ENCODE measurements around the gene DENR. TPM values are rescaled to one million over a fixed set of nuclear protein-coding genes. Genes with fewer than 3 reads are reported as not detected.
A peak's percentile ranks its signal among the peaks of the same experiment; 100 is the strongest.
"Not testable (repeated sequence)": the region's sequence is repeated elsewhere in the genome, so short reads cannot be mapped to it uniquely, and the experiment has no call there.

The DENR gene, protein sequence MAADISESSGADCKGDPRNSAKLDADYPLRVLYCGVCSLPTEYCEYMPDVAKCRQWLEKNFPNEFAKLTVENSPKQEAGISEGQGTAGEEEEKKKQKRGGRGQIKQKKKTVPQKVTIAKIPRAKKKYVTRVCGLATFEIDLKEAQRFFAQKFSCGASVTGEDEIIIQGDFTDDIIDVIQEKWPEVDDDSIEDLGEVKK
- total RNA-seq: 44.1 TPM

- DNase-seq (ENCODE audit: low spot score): peak; percentile 99
These were observed at the start of gene DENR for GRCh38 chr12:122752464-122753318. DENR (plus strand) TSS chr12:122752824; CDS start chr12:122753702, 878 bp downstream.

DNA sequence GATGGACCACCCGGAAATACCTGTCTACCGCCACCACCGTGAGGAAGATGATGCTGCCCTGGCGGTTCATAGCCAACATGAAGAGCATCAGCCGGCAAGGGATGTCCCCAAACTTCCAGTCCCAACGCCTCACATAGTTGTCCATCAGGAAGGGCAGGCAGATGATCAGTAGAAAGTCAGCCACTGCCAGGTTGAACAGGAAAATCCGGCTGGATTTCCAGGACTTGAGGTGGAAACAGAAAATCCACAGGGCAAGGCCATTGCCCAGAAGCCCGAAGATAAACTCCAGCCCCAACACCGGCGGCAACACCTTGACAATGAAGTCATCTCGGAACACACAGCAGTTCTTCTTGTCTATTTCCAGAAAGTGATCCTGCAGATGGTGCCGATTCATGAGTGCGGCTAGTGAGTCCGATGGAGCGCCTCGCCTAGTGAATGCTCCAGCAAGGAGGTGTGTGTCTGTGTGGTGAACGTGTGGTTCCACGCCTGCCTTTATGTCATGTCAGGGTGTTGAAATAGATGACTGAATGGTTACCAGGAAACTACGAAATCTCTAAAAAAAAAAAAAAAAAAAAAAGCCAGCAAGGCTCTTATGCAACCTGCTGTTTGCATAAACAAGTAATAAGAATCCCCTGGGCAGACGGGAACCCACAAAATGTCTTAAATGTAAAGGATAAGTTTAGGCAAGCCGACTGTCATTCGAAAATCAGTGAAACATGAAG, 49.6 kb upstream of the DENR start, which contains the start of gene HCAR2:
HCAR2 (minus strand) TSS at position 468 of the 722 bp plus-strand sequence; CDS start at position 394, 74 bp downstream.
- DNase-seq (ENCODE audit: low spot score): peak; percentile 55

DNA sequence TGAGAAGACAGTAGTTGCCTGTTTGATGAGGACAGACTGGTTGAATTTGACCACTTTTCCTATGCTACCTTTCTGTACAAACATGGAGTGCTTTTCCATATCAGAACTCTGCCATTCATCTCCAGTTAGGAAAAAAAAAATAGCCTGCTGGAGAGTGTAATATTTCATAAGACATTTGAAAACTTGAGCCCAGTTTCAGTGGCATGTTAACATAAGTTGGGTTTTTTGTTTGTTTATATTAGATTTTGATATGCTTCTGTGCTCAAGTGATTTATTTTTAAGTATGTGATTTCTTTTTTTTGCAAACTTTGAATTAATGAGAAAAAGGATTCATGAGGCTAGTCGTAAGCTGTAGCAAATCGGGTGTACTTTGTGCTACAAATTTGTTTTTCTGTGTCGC, 48.8 kb upstream of the DENR start:
- DNase-seq (ENCODE audit: low spot score): not testable (repeated sequence)

DNA sequence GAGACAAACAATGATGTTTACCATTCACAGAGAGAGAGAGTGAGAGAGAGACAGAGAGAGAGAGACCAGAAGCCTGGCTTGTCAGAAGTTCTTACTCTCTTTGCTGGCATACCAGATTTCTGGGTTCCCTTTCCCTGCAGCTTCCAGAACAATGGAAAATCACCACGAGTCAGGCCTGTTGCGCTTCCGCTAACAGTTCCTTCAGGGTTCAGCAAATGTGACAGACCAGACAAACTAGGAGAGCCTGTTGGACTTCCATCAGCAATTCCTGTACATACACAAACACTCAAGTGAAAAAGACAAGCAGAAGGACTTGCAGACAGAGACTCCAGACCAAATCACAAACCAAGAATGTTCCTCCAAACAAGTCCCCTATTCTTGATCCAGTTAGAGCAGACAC, 43.3 kb upstream of the DENR start:
- not testable (repeated sequence) for DNase-seq (ENCODE audit: low spot score)

- DNase-seq (ENCODE audit: low spot score): not testable (repeated sequence)
These were observed 42.3 kb upstream of the DENR start for GRCh38 chr12:122710341-122710740.

DNA sequence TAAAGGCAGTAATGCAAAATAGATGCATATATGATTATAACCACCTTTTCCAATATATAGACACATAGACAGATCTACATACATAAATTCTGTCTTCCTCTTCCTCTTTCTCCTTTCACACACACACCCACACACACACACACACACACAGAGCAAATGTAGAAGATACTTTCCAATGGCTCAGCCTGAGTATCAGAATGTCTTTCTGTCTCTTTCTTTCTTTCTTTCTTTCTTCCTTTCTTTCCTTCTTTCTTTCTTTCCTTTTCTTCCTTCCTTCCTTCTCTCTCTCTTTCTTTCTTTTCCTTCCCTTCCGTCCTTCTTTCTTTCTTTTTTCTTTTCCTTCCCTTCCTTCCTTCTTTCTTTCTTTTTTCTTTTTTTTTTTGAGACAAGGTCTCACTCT, 41.4 kb upstream of the DENR start:
- not testable (repeated sequence) for DNase-seq (ENCODE audit: low spot score)

DNA sequence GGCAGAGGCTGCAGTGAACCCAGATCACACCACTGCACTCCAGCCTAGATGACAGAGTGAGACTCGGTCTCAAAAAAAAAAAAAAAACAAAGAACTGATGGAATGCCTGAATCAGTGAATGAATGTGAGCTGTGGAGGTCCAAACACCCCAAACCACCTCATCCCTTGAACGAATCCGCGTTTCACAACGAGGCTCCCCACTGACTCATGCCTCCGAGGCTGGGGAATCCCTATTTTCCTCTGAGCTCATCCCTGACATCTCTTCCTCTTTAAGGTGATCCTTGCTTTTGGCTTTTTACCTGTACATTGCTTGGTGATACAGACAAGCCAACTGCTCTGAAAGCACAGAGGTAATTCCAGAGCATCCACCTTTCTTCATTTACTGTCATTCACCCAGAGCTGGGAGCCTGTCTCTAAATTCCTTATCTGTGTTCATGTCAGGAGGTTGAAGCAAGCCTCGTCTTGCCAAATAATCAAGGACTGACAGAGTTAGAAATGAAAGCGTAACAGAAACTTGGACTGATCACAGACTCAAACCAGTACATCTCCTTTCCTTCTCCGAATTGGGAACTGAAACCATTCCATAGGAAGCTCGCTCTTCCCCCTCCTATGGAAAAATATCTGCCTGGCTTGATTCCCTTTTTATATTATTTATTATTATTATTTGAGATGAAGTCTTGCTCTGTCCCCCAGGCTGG, 39.0 kb upstream of the DENR start:
- DNase-seq (ENCODE audit: low spot score): not testable (repeated sequence)

DNA sequence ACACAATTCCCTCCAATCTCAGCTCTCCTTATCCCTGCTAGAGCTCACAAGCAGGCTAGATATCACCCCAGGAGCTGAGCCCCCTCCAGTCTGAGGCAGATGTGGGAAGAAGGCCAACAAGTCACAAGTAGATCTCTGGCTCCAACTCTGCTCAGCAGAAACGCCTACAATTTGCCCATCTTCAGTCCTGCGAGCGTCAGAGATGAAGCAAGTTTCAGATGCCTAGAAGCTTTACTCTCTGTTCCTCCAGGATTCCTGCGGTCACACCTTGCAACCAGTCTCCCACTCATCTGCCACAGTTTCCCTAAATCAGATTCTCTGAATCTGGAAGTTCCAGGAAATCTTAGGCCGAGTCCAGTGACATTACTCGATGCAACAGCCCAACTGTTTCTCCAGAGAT, 37.4 kb upstream of the DENR start:
- not testable (repeated sequence) for DNase-seq (ENCODE audit: low spot score)

DNA sequence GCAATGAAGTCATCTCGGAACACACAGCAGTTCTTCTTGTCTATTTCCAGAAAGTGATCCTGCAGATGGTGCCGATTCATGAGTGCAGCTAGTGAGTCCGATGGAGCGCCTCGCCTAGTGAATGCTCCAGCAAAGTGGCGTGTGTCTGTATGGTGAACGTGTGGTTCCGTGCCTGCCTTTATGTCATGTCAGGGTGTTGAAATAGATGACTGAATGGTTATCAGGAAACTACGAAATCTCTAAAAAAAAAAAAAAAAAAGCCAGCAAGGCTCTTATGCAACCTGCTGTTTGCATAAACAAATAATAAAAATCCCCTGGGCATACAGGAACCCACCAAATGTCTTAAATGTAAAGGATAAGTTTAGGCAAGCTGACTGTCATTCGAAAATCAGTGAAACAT, 36.0 kb upstream of the DENR start, which contains the start of gene HCAR3:
HCAR3 (minus strand) TSS at position 154 of the 400 bp plus-strand sequence; CDS start at position 80, 74 bp downstream.
- DNase-seq (ENCODE audit: low spot score): not testable (repeated sequence)

GRCh38 chr12:122721057-122721545, 31.5 kb upstream of the DENR start:
- peak; percentile 61 for DNase-seq (ENCODE audit: low spot score)

GRCh38 chr12:122722387-122722786, 30.2 kb upstream of the DENR start:
- no peak for DNase-seq (ENCODE audit: low spot score)

- DNase-seq (ENCODE audit: low spot score): no peak
These were observed 27.9 kb upstream of the DENR start for GRCh38 chr12:122724641-122725243.

DNA sequence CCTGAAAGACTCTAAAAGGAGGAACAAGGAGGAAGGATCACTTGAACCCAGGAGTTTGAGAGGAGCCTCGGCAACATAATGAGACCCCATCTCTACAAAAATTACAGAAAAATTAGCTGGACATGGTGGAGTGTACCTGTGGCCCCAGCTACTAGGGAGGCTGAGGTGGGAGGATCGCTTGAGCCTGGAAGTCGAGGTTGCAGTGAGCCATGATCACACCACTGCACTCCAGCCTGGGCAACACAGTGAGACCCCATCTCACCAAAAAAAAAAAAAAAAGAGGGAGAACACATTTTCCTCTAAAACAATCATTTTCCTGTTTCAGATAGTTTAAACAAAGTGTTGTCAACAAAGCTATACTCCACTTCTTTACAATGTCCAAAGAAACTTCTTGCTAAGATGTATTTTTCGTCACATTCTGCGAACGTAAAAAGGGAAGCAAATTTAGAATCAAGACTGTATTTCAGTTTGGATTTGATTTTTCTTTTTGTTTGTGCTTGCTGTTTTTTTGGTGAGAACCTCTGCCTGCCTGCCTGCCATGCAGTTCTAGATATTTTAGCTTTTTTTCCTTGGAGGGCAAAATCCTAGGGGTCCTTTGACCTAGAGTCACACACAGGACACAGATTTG, 27.1 kb upstream of the DENR start:
- DNase-seq (ENCODE audit: low spot score): no peak

DNA sequence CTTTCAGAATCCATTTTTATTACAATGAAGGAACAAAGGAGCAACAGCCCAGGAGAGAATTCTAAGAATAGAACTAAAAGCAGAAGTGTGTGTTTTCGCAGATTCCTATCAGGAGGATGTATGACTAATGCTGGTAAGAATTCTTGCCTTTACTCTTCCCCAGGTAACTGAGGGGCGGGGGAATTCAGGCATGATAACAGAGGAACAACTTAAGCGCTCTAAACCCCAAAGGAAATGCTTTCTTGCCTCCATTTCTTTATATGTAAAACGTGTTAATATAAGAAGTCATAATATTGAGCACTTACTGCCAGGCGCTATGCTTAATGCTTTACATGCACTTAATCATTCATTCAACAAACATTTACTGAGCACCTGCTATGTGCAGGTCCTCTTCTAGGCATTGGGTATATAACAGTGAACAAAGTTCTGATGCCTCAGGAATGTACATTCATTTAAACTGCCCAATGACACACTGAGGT, 26.5 kb upstream of the DENR start:
- no peak for DNase-seq (ENCODE audit: low spot score)

DNA sequence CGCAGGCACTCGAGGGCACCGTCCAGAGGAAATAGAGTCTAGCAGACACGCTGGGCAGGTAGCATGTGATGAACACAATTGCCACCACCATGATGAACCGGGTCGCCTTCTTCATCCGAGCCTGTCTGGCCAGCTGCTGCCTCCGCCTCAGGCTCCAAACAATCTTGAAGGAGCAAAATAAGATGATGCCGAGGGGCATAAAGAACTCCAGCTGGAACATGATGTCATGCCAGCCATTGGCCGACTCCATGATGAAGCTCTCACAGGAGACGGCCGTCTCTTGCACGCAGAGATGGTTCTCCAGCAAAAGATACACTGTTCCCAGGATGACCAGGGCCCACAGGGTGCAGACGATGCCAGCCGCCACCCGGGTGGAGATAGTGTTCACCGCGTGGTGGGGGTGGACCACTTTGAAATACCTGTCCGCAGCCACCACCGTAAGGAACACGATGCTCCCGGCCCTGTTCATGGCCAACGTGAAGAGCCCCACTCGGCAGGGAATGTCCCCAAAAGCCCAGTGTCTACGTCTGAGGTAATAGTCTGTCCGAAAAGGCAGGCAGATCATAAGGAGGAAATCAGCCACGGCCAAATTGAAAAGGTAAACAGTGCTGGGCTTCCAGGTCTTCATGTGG, 22.9 kb upstream of the DENR start:
- DNase-seq (ENCODE audit: low spot score): no peak

DNA sequence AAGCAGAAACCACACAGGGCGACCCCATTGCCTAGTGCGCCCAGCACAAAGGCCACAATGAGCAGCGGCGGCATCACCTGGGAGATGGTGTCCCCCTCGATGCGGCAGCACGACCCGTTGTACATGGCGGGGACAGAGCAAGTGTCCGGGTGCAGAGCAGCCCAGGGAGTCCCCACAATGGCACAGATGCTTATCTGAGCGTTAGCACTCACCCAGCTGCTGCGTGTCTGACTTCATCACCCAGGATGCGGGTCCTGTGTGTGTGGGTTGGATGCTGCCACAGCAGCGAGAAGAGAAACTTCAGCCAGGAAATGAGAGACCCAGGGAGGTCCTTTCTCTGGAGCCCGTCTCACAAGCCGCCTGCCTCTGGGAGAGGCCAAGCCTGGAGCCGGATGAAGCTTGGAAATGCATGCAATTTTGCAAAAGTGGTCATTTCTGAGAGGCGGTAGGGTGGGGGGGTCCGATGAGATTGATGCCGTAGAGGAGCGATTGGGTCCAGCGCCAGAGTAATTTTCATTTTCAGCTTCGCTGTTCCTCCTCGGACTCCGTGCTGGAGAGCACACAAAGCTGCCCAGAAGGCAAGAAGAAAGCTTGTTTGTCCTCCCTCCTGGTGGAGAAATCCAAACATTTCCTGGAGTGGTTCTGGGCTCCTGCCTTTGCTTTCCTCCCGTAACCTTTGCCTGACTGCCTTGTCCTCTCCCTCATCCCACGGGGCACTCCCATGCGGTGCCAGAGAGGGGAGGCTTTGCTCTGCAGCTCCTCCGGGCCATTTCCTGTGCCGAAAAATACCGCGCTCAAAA, 22.2 kb upstream of the DENR start, which contains the start of gene HCAR1:
HCAR1 (minus strand) TSS at position 630 of the 800 bp plus-strand sequence; CDS start at position 125, 505 bp downstream.
- DNase-seq (ENCODE audit: low spot score): no peak

GRCh38 chr12:122732170-122732569, 20.5 kb upstream of the DENR start:
- no peak for DNase-seq (ENCODE audit: low spot score)

DNA sequence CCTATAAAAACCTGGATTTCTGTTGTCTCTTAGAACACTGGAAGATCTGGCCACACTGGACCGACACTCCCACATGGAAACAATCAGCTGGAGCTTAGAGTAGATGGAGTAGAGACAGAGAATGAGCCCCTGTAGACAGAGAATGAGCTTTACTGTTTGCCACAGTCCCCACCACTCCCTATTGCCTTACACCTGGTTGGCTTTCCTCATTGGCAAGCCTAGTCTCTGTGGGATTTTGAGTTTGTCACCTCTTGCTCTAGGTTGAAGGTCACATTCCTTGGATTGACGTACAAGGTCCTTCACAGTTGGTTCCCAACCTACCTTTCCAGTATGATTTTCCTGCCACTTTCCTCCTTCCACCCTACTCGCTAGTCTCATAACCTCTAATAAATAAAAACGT, 20.0 kb upstream of the DENR start:
- DNase-seq (ENCODE audit: low spot score): no peak

GRCh38 chr12:122738571-122738970, 14.1 kb upstream of the DENR start:
- DNase-seq (ENCODE audit: low spot score): no peak

Data from ureter (tissue), 1 donor.